HG03354 (cell line): Measurements from ENCODE around the gene SIPA1.
A peak's percentile ranks its signal among the peaks of the same experiment; 100 is the strongest.

Experiments used
- ATAC-seq: cut with Tn5 transposase; IDR thresholded peaks from one replicate; pipeline ENCODE4 v1.9.1; 2021; ENCODE audit warnings: mild to moderate bottlenecking; ENCODE audit not compliant: unreplicated experiment, poor library complexity, severe bottlenecking

Gene SIPA1, protein sequence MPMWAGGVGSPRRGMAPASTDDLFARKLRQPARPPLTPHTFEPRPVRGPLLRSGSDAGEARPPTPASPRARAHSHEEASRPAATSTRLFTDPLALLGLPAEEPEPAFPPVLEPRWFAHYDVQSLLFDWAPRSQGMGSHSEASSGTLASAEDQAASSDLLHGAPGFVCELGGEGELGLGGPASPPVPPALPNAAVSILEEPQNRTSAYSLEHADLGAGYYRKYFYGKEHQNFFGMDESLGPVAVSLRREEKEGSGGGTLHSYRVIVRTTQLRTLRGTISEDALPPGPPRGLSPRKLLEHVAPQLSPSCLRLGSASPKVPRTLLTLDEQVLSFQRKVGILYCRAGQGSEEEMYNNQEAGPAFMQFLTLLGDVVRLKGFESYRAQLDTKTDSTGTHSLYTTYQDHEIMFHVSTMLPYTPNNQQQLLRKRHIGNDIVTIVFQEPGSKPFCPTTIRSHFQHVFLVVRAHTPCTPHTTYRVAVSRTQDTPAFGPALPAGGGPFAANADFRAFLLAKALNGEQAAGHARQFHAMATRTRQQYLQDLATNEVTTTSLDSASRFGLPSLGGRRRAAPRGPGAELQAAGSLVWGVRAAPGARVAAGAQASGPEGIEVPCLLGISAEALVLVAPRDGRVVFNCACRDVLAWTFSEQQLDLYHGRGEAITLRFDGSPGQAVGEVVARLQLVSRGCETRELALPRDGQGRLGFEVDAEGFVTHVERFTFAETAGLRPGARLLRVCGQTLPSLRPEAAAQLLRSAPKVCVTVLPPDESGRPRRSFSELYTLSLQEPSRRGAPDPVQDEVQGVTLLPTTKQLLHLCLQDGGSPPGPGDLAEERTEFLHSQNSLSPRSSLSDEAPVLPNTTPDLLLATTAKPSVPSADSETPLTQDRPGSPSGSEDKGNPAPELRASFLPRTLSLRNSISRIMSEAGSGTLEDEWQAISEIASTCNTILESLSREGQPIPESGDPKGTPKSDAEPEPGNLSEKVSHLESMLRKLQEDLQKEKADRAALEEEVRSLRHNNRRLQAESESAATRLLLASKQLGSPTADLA

DNA sequence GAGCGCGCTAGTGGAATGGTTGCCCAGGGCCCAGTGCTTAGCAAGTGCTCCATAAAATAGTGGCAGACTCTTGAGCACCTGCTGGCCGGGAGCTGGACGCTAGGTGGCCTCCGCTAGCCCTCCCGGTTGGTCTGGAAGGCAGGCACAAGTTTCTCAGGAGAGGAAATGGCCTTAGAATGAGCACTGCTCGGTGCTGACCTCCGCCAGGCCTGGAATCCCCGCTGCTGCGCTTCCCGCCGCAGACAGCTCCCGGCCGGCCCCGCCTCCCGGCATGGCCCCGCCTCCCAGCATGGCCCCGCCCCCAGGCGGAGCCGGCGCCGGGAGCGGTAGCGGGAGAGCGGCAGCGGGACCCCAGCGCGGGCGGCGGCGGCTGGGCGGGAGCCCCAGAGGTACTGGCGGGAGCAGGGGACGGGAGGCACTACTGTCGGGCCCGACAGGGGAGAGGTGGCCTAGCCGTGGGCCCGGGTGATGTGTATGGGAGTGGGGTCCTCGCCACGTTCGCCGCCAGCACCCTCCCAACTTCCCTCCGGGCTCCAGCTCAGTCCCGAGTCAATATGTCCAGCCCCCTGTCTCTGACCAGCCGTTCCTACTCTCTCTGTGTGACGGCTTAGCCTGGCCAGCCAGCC lies at the start of gene SIPA1:
Gene SIPA1, plus strand, starts transcription at position 308 of the 626 bp plus-strand sequence. CDS start 2,821 bp downstream, outside the sequence.
- ATAC-seq = peak; percentile 42

DNA sequence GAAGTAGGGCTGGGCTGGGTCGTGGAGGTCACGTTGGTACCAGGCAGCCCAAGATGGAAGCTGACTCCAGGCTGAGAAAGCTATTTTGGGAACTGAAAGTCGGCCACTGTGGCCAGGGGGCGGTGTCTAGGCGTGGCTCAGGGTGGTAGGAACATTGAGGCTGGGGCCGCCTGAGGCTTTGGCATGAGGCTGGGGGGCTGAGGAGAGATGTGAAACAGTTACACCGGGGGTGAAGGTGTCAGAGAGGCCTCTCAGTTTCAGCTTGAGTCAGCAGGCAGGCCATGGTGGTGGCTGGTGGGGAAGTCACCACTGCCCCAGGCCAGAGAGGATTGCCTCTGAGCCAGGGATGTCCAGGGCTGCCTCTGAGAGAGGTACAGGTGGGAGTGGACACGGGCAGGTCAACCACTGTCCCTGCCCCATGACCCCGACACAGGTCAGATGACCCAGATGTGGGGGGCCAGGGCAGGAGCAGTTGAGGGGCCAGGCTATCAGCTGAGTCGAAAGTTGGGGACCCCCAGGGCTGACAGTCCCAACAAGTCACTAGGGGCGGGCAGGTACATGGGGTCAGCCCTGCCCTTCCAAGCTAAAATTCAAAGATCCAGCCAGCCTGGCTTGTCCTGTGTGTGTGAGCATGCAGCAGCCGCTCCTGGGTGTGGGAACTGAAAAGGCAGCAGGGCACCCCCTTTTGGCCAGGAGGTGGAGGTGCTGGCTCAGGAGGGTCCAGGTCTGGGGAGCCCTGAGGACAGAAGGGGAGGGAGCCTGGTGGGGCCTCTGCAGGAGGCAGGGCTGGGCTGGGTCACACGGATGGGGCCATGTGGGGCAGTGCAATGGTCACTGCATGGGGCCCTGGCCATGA lies 49.5 kb upstream of the SIPA1 start:
- ATAC-seq = peak; percentile 82

DNA sequence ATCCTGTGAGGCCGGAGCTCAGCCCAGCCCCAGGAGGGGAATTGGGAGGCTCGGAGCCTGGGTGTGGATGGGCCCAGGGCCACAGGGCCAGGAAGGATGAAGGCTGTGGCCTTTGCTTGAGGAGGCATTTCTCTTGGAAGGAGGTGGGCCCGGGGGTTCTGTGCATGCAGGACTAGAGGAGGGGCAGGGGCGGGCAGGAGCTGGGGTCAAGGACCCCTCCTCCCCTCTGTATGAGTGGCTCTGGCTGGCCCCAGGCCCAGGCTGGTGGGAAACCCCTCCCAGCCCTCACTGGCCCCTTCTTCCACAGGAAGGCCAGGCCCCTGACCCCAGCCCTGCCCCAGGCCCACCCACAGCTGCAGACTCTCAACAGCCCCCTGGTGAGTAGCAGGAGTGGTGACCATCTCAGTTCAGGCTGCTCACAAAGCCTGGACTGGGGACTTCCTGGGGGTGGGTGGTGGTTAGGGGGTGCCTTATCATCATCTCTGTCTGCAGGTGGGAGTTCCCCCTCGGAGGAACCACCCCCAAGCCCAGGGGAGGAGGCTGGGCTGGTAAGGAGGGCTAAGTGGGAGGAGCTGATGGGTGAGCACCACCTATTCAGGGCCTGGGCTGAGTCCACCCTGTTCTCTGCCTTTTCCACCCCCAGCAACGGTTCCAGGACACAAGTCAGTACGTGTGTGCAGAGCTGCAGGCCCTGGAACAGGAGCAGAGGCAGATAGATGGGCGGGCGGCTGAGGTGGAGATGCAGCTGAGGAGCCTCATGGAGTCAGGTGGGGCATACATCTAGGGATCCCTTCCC lies 48.3 kb upstream of the SIPA1 start:
- ATAC-seq = no peak

DNA sequence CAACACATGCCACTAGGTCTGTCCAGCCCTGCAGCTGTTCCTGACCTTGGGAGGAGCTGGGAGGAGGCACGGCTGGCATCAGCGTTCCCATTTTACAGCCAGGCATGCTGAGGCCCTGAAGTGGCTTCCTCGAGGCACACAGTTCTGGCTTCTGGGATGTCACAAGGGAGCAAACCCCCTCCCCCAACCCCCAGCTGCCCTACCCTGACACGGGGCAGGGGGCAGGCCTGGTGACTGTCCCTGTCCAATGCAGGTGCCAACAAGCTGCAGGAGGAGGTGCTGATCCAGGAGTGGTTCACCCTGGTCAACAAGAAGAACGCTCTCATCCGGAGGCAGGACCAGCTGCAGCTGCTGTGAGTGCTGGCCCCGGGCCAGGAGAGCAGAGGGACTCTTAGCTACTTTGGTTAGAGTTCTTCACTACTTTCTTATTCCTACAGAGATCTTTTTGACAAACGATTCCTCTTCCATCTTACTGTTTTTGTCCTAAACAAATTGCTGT lies 47.6 kb upstream of the SIPA1 start:
- no peak for ATAC-seq

DNA sequence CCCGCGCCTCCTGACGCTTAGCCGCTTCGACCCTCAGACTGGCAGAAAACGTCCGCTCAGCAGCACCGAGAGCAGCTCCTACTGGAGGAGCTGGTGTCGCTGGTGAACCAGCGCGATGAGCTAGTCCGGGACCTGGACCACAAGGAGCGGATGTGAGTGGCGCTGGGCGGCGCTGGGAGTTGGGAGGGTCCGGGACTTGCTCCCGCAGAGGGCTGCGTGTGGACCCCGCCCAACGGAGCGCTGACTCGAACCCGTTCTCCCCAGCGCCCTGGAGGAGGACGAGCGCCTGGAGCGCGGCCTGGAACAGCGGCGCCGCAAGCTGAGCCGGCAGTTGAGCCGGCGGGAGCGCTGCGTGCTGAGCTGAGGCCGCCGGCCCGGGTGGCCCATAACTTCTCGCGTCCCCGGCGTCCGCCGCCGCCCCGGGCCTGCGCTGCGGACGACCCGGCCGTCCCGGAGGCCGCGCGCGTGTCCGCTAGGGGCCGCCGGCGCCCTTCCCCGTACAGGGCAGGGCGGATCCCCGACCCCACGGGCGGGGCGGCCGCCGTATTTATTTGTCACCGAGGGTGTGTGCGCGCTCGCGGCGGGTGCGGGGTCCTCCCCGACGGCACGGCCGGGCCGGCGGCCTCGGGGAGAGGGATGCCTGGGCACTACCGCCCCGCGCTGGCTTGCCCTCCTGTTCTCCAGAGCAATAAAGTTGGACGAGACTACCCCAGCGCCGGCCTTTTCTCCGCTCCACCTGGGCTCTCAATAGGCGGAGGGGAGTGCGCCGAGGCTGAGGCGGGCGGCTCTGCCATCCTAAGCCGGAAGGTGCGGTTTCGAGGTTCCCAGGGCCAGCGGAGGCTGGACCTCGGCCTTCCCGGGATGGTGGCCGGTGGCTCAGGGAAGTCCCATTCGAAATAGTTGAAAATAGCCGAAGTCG lies 45.7 kb upstream of the SIPA1 start:
- ATAC-seq = no peak

DNA sequence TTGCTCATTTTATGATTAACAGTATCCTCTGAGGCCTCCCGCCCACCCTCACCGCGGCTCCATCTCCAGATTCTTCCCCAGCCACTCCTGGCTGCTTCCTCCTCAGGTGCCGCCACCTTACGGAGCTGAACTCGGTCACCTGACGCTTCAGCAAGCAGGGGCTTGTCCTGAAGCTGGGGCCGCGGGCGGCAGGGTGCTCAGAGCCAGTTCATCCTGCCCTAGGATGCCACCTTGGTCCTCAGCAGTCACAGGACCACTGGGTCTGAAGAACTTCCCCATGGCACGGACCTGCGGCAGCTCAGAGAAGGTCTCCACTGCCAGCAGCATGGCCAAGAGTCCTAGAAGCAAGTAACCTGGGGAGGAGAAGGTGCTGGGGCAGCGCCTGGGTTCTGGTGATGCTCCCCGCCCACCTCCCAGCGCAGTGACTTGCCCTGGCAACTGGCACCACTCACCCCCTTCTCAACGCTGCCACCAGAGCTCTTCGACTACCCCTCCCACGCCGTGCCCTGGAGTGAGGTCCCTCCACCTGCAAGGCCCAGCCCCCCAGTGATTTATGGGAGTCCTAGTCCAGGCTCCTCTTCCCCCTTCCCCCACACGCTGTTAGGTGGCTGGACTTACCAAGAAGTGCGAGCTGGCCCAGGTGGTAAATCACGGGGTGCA lies 44.9 kb upstream of the SIPA1 start:
- ATAC-seq = no peak

DNA sequence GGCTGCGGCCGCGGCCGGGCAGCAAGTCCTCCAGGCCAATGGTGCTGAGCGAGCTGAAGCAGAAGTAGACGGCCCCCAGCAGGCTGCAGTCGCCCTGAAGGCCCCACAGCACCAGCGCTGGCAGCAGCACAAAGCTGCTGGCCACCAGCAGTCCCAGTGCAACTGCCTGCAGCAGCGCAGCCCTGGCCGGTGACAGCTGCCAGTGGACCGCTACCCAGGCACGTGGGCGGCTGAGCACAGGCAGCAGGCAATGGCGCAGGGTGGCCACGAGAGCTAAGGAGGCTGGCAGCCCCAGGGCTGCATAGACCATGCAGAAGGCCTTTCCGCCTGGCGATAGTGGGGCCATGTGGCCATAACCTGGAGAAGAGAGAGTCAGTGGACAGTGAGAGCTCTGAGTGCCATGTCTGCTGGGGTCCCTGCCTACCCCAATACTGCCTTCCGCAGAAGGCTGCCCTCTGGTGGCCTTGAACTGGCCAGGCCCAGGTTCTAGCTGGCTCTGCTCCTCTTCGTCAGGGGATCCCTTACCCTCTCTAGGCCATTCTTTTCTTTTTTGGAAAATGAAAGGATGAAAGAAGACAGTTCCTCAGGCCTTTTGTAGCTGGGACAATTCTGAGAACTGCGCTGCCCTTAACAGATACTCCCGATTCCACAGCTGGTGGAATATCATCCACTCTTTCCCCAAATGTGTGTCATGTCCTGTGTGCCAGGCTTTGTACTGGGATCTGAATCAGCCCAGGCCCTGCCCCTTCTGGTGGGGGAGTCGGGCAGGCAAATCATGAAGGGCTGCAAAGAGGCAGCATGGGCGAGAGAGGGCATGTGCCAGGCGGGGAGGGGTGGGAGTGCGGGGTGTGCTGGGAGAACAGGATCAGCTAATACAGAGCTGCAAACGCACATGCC lies 44.1 kb upstream of the SIPA1 start:
- ATAC-seq = no peak

DNA sequence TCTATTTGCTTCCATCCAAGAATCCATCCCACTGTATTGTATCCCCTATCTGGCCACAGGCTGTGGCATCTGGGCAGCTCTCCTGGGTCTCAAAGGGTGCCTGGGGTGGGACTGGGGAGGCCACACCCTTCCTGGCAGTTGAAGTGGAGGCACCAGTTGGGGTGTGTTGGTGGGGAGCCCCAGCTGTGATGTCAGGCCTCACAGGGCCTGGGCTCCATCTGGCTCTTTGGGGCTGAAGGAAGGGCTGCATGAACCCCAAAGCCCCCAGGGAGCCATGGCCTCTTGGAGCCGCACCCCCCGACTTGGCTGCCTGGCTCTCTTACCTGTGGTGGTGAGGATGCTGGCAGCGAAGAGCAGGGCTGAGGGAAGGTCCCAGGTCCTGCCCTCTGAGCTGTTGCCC lies 42.8 kb upstream of the SIPA1 start:
- no peak for ATAC-seq

DNA sequence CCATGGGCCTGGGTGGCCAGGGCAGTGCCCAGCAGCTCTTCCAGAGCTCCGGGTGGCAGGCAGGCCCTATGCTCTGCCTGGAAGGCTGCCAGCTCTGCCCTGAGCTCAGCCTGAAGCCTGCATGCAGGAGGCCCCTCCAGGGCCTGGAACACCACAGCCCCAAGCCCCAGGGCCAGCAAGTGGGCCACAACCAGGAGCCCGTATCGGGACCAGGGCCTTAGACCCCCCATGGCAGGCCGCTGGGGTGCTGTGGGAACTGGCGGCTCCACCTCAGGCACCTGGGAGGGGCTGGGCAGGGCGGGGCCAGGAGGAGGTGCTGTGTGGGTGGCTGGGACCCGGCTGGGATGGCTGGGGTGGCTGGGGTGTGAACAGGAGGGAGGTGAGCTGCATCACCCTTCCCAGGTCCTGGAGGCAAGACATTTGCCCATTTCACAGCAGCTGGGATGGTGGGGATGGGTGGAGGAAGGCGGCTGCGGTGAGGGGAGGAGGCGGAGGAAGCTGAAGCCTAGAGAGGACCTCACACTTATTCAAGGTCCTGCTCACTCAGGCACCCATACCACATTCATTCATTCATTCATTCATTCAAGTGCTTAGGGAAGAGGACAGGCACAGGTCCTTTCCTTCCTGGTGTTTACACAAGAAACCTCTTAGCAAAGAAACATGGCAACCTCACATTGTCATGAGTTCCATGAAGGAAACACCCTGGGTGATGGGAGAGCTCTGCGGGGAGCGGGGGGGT lies 42.2 kb upstream of the SIPA1 start, which contains the start of gene KCNK7:
Gene KCNK7, minus strand, starts transcription at position 258 of the 739 bp plus-strand sequence. Its CDS starts 28 bp downstream, at position 230.
- no peak for ATAC-seq

DNA sequence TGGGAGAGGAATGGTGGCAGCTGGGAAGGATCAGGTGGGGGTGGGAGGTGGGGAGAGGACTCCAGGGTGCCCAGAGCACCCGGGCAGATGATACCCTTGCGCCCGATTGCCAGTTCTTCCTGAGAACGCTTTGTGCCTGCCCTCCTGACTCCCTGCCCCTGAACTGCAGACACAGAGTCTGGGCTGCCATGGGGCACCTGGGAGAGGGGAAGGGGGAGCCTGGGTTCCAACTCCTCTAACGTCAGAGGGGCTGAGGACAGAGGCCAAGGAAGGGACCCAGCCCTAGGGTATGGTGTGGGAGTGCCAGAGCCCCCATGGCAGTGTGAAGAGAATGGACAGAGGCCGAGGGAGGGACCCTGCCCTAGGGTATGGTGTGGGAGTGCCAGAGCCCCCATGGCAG lies 41.4 kb upstream of the SIPA1 start:
- no peak for ATAC-seq

DNA sequence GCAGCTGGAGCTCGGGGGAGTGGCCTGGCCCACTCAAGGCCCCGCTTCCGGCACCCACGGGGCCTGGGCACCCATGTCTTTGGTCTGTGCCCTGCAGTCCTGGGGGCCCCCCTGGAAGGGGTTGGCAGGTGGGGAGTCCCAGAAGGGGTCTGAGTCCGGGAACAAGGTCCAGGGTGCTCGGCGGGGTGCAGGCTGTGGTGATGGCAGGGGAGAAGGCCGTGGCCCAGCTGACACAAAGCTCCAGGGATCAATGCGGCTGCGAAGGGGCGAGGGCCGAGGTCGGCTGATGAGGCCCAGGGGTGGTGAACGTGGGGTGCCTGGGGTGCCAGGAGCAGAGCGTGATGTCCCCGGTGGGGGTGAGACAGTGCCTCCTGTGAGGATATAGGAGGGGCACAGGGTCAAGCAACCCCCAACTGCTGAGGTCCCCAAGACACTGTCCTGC lies 39.6 kb upstream of the SIPA1 start:
- no peak for ATAC-seq

DNA sequence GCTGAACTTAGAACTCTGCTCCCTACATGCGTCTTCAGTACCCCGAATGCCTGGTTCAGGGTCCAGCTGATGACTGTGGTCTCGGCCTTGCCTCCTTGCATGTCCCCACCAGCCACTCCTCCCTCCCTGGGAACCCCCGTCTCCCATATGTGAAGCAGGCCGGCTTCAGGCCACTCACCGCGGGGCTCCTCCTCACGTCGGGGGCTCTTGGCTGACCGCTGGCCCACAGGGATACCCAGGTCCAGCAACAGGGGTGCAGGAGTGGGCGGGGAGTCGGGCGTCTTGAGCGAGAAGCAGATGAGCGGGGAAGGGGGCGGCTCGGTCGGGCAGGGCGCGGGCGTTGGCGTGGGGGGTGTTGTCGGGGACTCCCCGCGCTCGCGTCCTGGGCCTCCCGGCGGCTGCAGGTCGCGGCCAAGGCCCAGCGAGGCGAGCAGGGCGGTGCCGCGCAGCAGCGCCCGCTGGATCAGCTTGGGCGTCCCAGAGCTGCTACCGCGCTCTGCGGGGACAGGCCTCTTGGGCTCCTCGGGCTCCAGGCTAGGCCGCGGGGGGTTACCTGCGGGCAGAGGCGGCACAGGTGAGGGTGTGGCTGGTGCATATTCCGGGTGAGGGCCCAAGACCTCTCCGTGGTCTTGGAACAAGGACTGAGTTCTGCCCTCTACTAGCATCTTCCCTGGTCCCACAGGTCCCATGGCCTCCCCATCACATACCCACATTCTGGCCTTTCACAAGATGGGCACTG lies 38.5 kb upstream of the SIPA1 start:
- ATAC-seq = no peak

DNA sequence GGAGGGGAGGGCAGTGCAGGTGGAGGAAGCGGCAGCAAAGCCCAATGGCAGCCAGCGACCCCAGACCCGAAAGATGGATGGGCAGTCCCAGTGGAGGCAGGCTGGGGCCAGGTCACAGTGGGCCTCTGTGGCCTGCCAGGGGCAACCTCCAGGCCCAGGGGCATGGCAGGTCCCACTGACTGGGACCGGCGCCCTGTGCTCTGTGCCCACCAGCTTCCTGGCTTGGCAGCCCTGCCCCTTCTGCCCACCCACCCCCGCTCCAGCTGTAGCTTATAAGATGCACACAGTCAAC lies 38.0 kb upstream of the SIPA1 start:
- ATAC-seq = no peak

DNA sequence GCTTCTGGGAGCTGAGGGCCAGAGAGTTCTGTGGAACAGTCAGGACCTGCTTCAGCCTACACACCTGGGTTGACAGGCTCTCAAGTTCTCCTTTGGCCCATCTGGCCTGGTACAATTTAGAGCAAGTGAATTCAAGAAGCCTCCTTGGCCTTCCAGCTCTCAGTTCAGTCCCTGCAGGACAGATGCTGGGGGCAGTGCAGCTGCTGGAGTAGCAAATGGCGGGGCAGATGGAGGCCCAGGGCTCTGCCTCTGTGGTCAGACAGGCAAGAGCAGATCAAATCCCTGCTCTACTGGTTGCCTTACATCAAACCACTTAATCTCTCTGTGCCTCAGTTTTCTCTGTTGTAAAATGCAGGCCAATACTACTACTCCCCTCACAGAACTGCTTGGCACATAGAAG lies 33.6 kb upstream of the SIPA1 start:
- ATAC-seq = no peak
